Neutrophil (primary cell): ENCODE measurements around the gene CKAP4.

ENCODE experiments used
- H3K27ac ChIP-seq: fragments of 200-600 bp; sonication (generic); 2 replicates; pipeline ENCODE4 v1.5.1; 2016; ENCODE audit warnings: mild to moderate bottlenecking, moderate library complexity
- H3K27me3 ChIP-seq: fragments of 200-600 bp; sonication (generic); 2 replicates; pipeline ENCODE4 v1.6.0; 2016; ENCODE audit warnings: mild to moderate bottlenecking
- H3K36me3 ChIP-seq: fragments of 200-600 bp; sonication (generic); 2 replicates; pipeline ENCODE4 v1.5.1; 2017
- H3K4me1 ChIP-seq, 2 experiments: fragments of 200-600 bp in 1 of 2; sonication (generic) in 1 of 2; 1 replicate in 1 of 2; 2 replicates in 1 of 2; pipeline versions ENCODE4 v1.5.1 to v1.6.1; 2013 to 2016; ENCODE audit warnings: low read depth in 1 of 2, low read length in 1 of 2, mild to moderate bottlenecking in 1 of 2, moderate library complexity in 1 of 2; ENCODE audit not compliant: control insufficient read depth in 1 of 2, insufficient read depth in 1 of 2
- H3K4me3 ChIP-seq, 2 experiments: fragments of 200-600 bp in 1 of 2; sonication (generic) in 1 of 2; 1 replicate in 1 of 2; 2 replicates in 1 of 2; pipeline ENCODE4 v1.5.1; 2013 to 2016; ENCODE audit warnings: low read depth in 1 of 2, low read length in 1 of 2, mild to moderate bottlenecking in 1 of 2, moderate library complexity in 1 of 2
- H3K9me3 ChIP-seq: fragments of 200-600 bp; sonication (generic); 2 replicates; pipeline ENCODE4 v1.5.1; 2016
- CTCF ChIP-seq: fragments of 200-600 bp; sonication (generic); IDR thresholded peaks from 2 replicates; pipeline ENCODE4 v1.5.1; 2016; ENCODE audit warnings: antibody characterized with exemption

Gene CKAP4

GRCh38 chr12:106245767-106246166 is 2.1 kb downstream of the CKAP4 start:
- H3K4me3 ChIP-seq: peak overlapping the region; percentile 77 to 99
- H3K27ac ChIP-seq: peak overlapping the region; percentile 100
- TF ChIP-seq CTCF: no peak
- H3K27me3 ChIP-seq: no peaks in the 10 kb centered on the region
- peaks cover 29% of the 10 kb centered on the region for H3K36me3 ChIP-seq
- H3K9me3 ChIP-seq: no peaks in the 10 kb centered on the region
- H3K4me1 ChIP-seq: peaks cover 80 to 81% of the 10 kb centered on the region in 2 experiments

DNA sequence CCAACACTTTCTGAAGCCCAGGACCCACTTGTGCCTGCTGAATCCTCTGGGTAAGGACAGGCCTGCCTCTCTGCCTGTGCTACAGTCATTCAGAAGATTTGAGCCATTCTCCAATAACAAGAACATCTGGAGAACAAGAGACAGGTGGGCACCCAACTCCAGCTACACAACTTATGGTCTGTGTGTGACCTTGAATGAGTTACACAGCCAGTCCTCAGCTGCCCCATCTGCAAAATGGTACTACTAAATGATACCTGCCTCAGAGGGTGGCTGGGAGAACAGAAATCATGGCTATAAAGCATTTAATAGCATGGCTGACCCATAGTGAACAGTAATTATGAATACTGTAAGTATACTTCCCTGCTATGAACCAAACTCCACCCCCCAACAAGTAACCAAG is 4.2 kb downstream of the CKAP4 start:
- no peak for TF ChIP-seq CTCF
- H3K36me3 ChIP-seq: peaks cover 47% of the 10 kb centered on the region
- peaks cover 59 to 63% of the 10 kb centered on the region in 2 experiments for H3K4me1 ChIP-seq
- no peaks in the 10 kb centered on the region for H3K9me3 ChIP-seq
- peak overlapping the region; percentile 77 to 99 for H3K4me3 ChIP-seq
- H3K27me3 ChIP-seq: no peaks in the 10 kb centered on the region
- H3K27ac ChIP-seq: peak overlapping the region; percentile 100

GRCh38 chr12:106240821-106241220 is 7.0 kb downstream of the CKAP4 start:
- H3K4me3 ChIP-seq: no peak overlapping the region
- peaks cover 51 to 58% of the 10 kb centered on the region in 2 experiments for H3K4me1 ChIP-seq
- H3K27me3 ChIP-seq: no peaks in the 10 kb centered on the region
- peaks cover 69% of the 10 kb centered on the region for H3K36me3 ChIP-seq
- H3K9me3 ChIP-seq: no peaks in the 10 kb centered on the region
- peak overlapping the region; percentile 2 for H3K27ac ChIP-seq
- TF ChIP-seq CTCF: no peak

DNA sequence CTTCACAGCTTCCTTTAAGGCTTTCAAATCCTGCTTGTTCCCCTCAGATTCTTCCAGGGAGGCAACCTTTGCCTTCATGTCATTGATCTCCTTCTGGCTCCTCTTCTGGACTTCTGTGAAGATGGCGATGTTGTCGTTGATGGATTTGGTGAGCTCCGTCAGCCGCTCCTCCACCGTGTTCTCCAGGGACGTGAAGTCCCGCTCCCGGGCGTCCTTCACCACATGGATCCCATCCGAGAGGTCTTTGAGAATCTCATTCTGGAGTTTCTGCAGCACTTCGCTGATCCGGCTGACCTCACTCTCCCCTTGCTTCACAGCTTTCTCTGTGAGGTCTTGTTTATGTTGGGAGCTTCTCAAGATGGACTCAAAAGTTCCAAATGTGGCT is 7.9 kb downstream of the CKAP4 start:
- H3K36me3 ChIP-seq: peaks cover 78% of the 10 kb centered on the region
- TF ChIP-seq CTCF: no peak
- H3K9me3 ChIP-seq: no peaks in the 10 kb centered on the region

DNA sequence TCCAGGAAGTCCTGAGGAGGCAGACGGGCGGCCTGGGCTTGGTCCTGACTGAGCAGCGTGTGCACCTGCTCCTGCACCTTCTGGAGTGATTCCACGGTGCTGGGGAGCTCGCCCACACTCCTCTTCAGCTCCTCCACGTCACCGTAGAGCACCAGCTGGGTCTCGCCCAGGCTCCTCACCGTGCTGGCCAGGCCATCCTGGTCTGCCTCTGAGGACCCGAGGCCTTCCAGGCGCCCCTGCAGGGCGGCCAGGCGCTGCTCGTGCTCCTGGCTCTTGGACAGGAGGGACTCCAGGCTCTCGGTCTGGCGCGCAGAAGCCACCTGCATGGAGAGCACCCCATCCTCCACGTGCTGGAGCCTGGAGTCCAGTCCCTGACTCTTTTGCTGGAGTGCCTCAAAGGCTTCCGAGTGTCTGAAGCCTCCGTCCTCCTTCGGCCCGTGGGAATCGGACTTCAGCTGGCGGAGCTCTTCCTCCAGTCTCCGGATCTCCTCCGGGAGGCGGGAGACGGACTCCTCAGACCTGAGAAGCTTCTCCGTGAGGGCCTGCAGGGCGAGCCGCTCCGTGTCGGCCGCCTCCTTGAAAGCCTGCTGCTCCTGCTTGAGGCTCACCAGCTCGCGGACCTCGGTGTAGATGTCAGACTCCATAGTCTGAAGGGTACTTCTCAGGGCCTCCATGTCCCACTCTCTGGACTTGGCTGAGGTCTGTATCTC is 8.4 kb downstream of the CKAP4 start:
- no peaks in the 10 kb centered on the region for H3K27me3 ChIP-seq
- H3K4me3 ChIP-seq: no peak overlapping the region
- H3K36me3 ChIP-seq: peaks cover 79% of the 10 kb centered on the region
- TF ChIP-seq CTCF: no peak
- no peaks in the 10 kb centered on the region for H3K9me3 ChIP-seq
- H3K4me1 ChIP-seq: peaks cover 51 to 58% of the 10 kb centered on the region in 2 experiments
- H3K27ac ChIP-seq: peak overlapping the region; percentile 42

More for the DNA sequence above, 7.9 kb downstream of the CKAP4 start:
- Histone ChIP-seq H3K27me3 (no peaks in the 10 kb centered on the region), H3K27ac (peak overlapping the region; percentile 42), H3K4me3 (no peak overlapping the region), H3K4me1 (peaks cover 51 to 58% of the 10 kb centered on the region in 2 experiments)
